HepG2 (cell line): ENCODE data around the gene PSAP. TPM values are rescaled to one million over a fixed set of nuclear protein-coding genes. Genes with fewer than 3 reads are reported as not detected.

Experiments used
- ATAC-seq: fragments of 200-7000 bp; cut with Tn5 transposase; 3 replicates; pipeline ENCODE4 v1.9.1; 2020; ENCODE audit warnings: mild to moderate bottlenecking, moderate library complexity
- BruUV-seq: library from RNA; stranded (reverse); fragments of 400-500 nt; replicated peaks from 2 replicates; lab custom pipeline; 2021; lab: Mats Ljungman, UMichigan
- CTCF ChIA-PET: fragments of 300-600 bp; formaldehyde crosslinking; extraction: SDS; loops from one replicate; lab custom pipeline; 2021; ENCODE audit warnings: low total read pairs, inconsistent platforms, low intra/inter-chr PET ratio; lab: Yijun Ruan, JAX
- POLR2A ChIA-PET: fragments of 350-600 bp; sonication (Branson Sonifier 250); formaldehyde crosslinking; loops from one replicate; lab custom pipeline; 2020; ENCODE audit warnings: antibody characterized with exemption, inconsistent platforms; lab: Yijun Ruan, JAX
- DNase-seq: peaks from one replicate; pipeline ENCODE4 v3.0.0-alpha.2; 2015; ENCODE audit warnings: low spot score
- FAIRE-seq: peaks from 3 replicates; lab custom pipeline; 2011; peaks lifted over from hg19 to GRCh38; lab: Jason Lieb, UNC
- H2AFZ ChIP-seq: one replicate; pipeline ENCODE4 v1.6.1; 2011; ENCODE audit warnings: low read length, inconsistent platforms
- H3K27ac ChIP-seq: fragments of 300-600 bp; 3 replicates; pipeline ENCODE4 v1.8.0; 2011; ENCODE audit warnings: mixed run types, mild to moderate bottlenecking, mixed read lengths, low read length, inconsistent platforms; ENCODE audit not compliant: insufficient read depth; ENCODE audit errors: extremely low read length
- H3K27me3 ChIP-seq, 2 experiments: fragments of 200-600 bp in 1 of 2; 2 replicates in 1 of 2; 3 replicates in 1 of 2; pipeline versions ENCODE4 v1.6.0 to v1.8.0; 2011; ENCODE audit warnings: low read length in 2 of 2, mild to moderate bottlenecking in 2 of 2, moderate library complexity in 2 of 2, inconsistent platforms in 1 of 2; ENCODE audit not compliant: insufficient read depth in 2 of 2, control insufficient read depth in 1 of 2
- H3K36me3 ChIP-seq, 2 experiments: fragments of 200-600 bp in 1 of 2; replicated peaks in 1 of 2; 2 replicates in 1 of 2; 3 replicates in 1 of 2; pipeline versions ENCODE4 v1.5.1 to v1.8.0; 2011; ENCODE audit warnings: low read length in 2 of 2, inconsistent platforms in 1 of 2; ENCODE audit not compliant: insufficient read depth in 2 of 2, control insufficient read depth in 1 of 2
- H3K4me1 ChIP-seq: 2 replicates; pipeline ENCODE4 v1.5.1; 2012; ENCODE audit warnings: low read length, inconsistent platforms; ENCODE audit not compliant: insufficient read depth
- H3K4me2 ChIP-seq: 2 replicates; pipeline ENCODE4 v1.6.0; 2011; ENCODE audit warnings: low read depth, low read length, inconsistent platforms
- H3K4me3 ChIP-seq, 3 experiments: fragments of 200-600 bp in 1 of 3; sonication (generic), shearing (Covaris generic) in 1 of 3; replicated peaks in 1 of 3; 2 replicates each; pipeline ENCODE4 v1.5.1; 2011 to 2016; ENCODE audit warnings: low read length in 3 of 3, inconsistent platforms in 2 of 3, low read depth in 2 of 3, mild to moderate bottlenecking in 2 of 3, control low read depth in 1 of 3, mixed read lengths in 1 of 3; ENCODE audit not compliant: insufficient read depth in 1 of 3
- H3K79me2 ChIP-seq: one replicate; pipeline ENCODE4 v1.6.1; 2011; ENCODE audit warnings: low read length, inconsistent platforms; ENCODE audit not compliant: insufficient read depth
- H3K9ac ChIP-seq: 2 replicates; pipeline ENCODE4 v1.6.0; 2011; ENCODE audit warnings: mild to moderate bottlenecking, low read depth, low read length, inconsistent platforms; ENCODE audit not compliant: insufficient read depth
- H3K9me3 ChIP-seq: 2 replicates; pipeline ENCODE4 v1.5.1; 2012; ENCODE audit warnings: mild to moderate bottlenecking, low read length
- H4K20me1 ChIP-seq: 2 replicates; pipeline ENCODE4 v1.6.0; 2011; ENCODE audit warnings: inconsistent platforms, mild to moderate bottlenecking, low read length, moderate library complexity; ENCODE audit not compliant: insufficient read depth
- ARID5B ChIP-seq: IDR thresholded peaks from 2 replicates; pipeline ENCODE4 v1.4.0; 2020; ENCODE audit warnings: mild to moderate bottlenecking, missing genetic modification reagents
- DMTF1 ChIP-seq: sonication (generic); formaldehyde crosslinking; IDR thresholded peaks from 2 replicates; pipeline ENCODE4 v1.4.0; 2020; ENCODE audit warnings: mild to moderate bottlenecking, missing genetic modification reagents
- NR0B2 ChIP-seq: sonication (generic); formaldehyde crosslinking; IDR thresholded peaks from 2 replicates; pipeline ENCODE4 v1.4.0; 2020; ENCODE audit warnings: mild to moderate bottlenecking, missing genetic modification reagents
- PRDM10 ChIP-seq: sonication (generic); formaldehyde crosslinking; IDR thresholded peaks from 2 replicates; pipeline ENCODE4 v1.4.0; 2020; ENCODE audit warnings: low read depth, missing genetic modification reagents
- RARA ChIP-seq: IDR thresholded peaks from 2 replicates; pipeline ENCODE4 v1.6.1; 2016; ENCODE audit warnings: missing genetic modification reagents, missing compliant biosample characterization
- TGIF2 ChIP-seq: IDR thresholded peaks from 2 replicates; pipeline ENCODE4 v1.6.1; 2016; ENCODE audit warnings: control low read depth, missing compliant biosample characterization
- USF2 ChIP-seq, 2 experiments: sonication (generic) in 1 of 2; formaldehyde crosslinking in 1 of 2; IDR thresholded peaks; 2 replicates each; pipeline versions ENCODE4 v1.5.1 to v1.6.1; 2011 to 2020; ENCODE audit warnings: borderline replicate concordance in 1 of 2, low read depth in 1 of 2, low read length in 1 of 2, mild to moderate bottlenecking in 1 of 2, missing genetic modification reagents in 1 of 2, moderate library complexity in 1 of 2
- ZFAT ChIP-seq: sonication (generic); formaldehyde crosslinking; conservative IDR thresholded peaks from 2 replicates; pipeline ENCODE4 v1.8.1; 2023; ENCODE audit warnings: missing genetic modification reagents, inconsistent platforms
- ZNF652 ChIP-seq: IDR thresholded peaks from 2 replicates; pipeline ENCODE4 v1.6.1; 2016; ENCODE audit warnings: low read depth, borderline replicate concordance
- WGBS: methylation state at CpG from one replicate; pipeline ENCODE4 v1.1.6; 2017; ENCODE audit warnings: low lambda C conversion rate; 5-methylcytosine and 5-hydroxymethylcytosine counted together
- in situ Hi-C: cut with HindIII; loops from 2 replicates; pipeline ENCODE4 v1.10.0; 2017; ENCODE audit warnings: low pct_unique_long_range_greater_than_20kb; ENCODE audit not compliant: extremely low pct_ligation_motif_present
- intact Hi-C: fragments of 100-400 bp; cut with micrococcal nuclease; formaldehyde crosslinking; loops from one replicate; pipeline ENCODE4 v1.10.0; 2022; ENCODE audit not compliant: unreplicated experiment
- polyA plus RNA-seq, 8 experiments: library from polyadenylated mRNA; depleted of rRNA in 3 of 8; stranded (reverse) in 7 of 8; unstranded in 1 of 8; fragments of >200 nt; fragmentation: Illumina TruSeq in 4 of 8; extraction: Trizol in 4 of 8; gene quantifications; 2 replicates each; pipeline versions ENCODE4 v1.2.1 to v1.2.3, GENCODE V29; 2011 to 2016; ENCODE audit warnings: low read depth in 4 of 8, missing spikeins in 1 of 8, mixed read lengths in 1 of 8; ENCODE audit not compliant: insufficient read depth in 1 of 8
- total RNA-seq, 5 experiments: library from RNA; depleted of rRNA; stranded (reverse); fragments of >200 nt; fragmentation: Illumina TruSeq; extraction: Trizol; gene quantifications; 2 replicates each; pipeline ENCODE4 v1.2.3, GENCODE V29; 2016; ENCODE audit warnings: low read depth in 1 of 5

Gene PSAP
- total and polyA plus RNA-seq, 2 of the 13 experiments (the other 11 are each of a cell fraction or from before 2014, with no cell fraction given): 323 to 643 TPM

- TF ChIP-seq DMTF1 (CRISPR knock-in tag) (no peak), ZNF652 (no peak), ZFAT (CRISPR knock-in tag) (no peak), ARID5B (CRISPR knock-in tag) (no peak), NR0B2 (CRISPR knock-in tag) (no peak)
Observed at GRCh38 chr10:71829896-71830295, 21.2 kb downstream of the PSAP start (continued).

GRCh38 chr10:71829171-71829570 lies 21.9 kb downstream of the PSAP start:
- Histone ChIP-seq H3K27me3 (no peaks in the 10 kb centered on the region), H3K4me1 (no peaks in the 10 kb centered on the region), H2AFZ (no peak overlapping the region), H3K27ac (no peak overlapping the region), H3K79me2 (peaks cover 19% of the 10 kb centered on the region), H3K4me2 (no peak overlapping the region), H3K9me3 (no peaks in the 10 kb centered on the region), H4K20me1 (peaks cover 17% of the 10 kb centered on the region; the same call in 1 of the 2 replicates), H3K4me3 (no peak overlapping the region), H3K36me3 (peaks cover 57 to 89% of the 10 kb centered on the region in 2 experiments), H3K9ac (no peak overlapping the region)
- intact Hi-C loops (no loop called here), in situ Hi-C loops (no loop called here)
- ChIA-PET CTCF (interaction anchor here (0.7 kb wide), 1 partner anchor 1442 kb away, joined by 3 read pairs; no protein-coding TSS in a partner anchor), POLR2A (interaction anchor here (1.0 kb wide), 1 partner anchor 22 kb away, joined by 3 read pairs; the partner anchor contains the start of gene PSAP)
- DNase-seq (no peak), ATAC-seq (no peak), FAIRE-seq (no peak)
- BruUV-seq: no TSS peak
- 94% methylated on average over 5 of the region's 5 CpGs for WGBS
- TF ChIP-seq TGIF2 (CRISPR knock-in tag) (no peak), USF2 (IDR thresholded peaks at IDR 0.05; ENCODE audit: low read depth, low read length) (no peak), USF2 (CRISPR knock-in tag; IDR thresholded peaks at IDR 0.05; ENCODE audit: borderline replicate concordance) (no peak), PRDM10 (CRISPR knock-in tag) (no peak), RARA (CRISPR knock-in tag) (no peak)
